SK-MEL-5 (cell line): ENCODE measurements around the gene TSPAN14. TPM values are rescaled to one million over a fixed set of nuclear protein-coding genes. Genes with fewer than 3 reads are reported as not detected.

Experiments
- DNase-seq: peaks from one replicate; pipeline ENCODE4 v3.0.0-alpha.2; 2016; ENCODE audit warnings: low read depth, low spot score
- in situ Hi-C: cut with HindIII; loops from 2 replicates; pipeline ENCODE4 v1.10.0; 2016; ENCODE audit warnings: low sequenced_read_pairs, high pct_unique_total_duplicates, low pct_unique_long_range_greater_than_20kb
- total RNA-seq: library from RNA; depleted of rRNA; stranded (reverse); fragments of >200 nt; shearing (Covaris generic); gene quantifications from 2 replicates; pipeline ENCODE4 v1.2.3, GENCODE V29; 2014; rRNA removed

TSPAN14 gene
- total RNA-seq, 1 experiment from 2014 or later: 43.7 TPM

DNA sequence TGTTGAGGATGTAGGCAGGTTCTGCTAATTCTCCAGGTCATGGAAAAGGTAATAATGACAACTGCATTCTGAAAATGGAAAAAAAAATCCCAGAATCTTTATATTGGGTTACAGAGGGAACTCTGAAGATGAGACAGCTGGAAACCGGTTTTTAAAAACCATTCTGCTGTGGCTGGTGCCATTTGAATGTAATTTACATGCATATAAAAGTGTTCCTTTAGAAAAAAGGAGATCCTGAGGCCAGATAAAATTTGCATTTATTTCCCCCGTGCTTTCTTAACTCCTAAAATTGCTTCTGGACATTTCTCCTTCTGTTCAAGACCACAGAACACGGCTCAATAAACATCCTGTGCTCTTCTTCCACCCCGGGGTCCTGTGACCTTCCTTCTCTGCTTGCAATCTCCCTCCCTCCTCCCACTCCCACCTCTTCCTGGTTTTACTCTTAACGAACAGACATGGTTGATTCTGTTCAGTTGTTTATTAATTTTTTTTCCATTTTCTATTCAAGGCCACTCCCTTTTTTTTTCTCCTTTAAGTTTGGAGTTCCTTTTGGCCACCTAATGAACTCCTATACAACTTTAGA is 125.2 kb downstream of the TSPAN14 start:
- DNase-seq: no peak
- in situ Hi-C loops: no loop called here

DNA sequence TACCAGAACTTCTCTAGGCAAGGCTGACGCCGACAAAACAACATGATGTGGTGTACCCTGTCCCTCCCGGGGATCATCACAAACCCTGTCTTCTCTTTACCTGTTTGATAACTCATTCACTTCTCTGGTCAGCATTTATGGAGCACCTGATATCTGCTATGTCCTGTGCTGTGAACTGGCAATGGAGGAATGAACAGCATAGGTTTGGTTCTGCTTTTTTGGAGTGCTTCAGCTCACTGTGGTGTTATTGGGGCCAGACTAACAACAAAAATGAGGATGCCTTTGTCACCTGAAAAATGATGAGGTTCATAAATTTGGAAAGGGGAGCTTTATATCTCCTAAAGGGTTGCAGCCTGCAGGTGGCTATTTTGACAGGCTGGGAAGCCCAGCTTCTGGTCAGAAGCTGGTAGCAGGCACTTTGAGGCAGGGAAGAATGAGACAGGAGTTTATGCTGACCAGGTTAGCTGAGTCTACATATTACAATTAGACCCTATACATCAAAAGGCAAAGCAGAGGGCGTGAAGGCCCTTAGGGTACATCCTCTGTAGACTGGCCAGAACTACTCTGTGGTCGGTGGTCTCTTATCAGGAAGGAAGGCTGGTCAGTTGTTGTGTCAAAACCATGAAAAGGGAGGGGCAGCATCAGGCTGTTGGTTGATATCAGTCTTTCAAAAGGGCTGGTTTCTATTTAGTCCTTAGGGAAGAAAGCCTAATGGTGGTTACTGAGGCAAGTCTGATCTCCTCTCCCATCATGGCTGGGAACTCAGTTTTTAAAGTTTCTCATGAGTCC is 125.9 kb downstream of the TSPAN14 start:
- in situ Hi-C loops: no loop called here
- no peak for DNase-seq

DNA sequence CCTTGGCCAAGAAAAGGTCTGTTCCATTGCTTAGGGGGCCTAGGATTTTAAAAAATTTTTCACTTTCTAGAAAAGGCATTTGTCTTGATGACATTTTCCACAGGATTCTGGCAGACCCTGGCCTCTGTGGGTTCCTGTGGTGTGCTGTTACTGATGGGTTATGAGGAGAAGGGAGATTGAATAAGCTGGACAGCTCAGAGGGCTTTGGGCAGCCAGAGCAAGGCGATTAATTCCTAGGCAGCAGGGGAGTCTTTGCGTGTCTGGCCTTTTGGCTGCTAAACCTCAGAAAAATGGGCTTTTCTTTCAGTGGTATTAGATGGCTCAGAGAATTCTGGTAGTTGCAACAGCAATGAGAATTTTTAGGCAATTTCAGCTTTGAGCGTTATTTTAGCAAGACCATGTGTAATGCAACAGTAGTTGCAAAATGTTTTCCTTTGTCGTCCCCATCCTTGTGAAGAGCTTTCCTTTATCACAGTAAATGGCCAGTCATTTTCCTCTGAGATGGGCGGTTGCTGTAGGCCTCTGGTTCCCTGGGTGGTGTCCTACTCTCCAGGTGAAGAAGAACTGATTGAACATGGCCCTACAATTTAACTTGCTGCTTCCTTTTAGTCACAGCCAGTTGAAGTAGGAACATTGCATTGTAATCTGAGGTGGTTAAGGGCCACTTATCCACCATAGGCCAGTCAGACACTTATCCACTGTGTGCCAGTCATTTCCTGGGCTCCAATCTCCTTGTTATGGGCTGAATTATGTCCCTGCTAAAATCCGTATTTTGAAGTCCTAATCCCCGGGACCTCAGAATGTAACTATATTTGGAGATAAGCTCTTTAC is 126.7 kb downstream of the TSPAN14 start:
- no peak for DNase-seq
- in situ Hi-C loops: no loop called here

- in situ Hi-C loops: no loop called here
Measured at GRCh38 chr10:80581469-80581835, 127.3 kb downstream of the TSPAN14 start.

GRCh38 chr10:80582286-80582960 is 128.3 kb downstream of the TSPAN14 start:
- no peak for DNase-seq
- in situ Hi-C loops: no loop called here

More at GRCh38 chr10:80581469-80581835, 127.3 kb downstream of the TSPAN14 start:
- DNase-seq: no peak

Other genes with a start within 250 kb of the TSPAN14 start
- 64.2 and 66.3 TPM in 2 replicates for gene ANXA11, start 248.8 kb upstream of the TSPAN14 start, total RNA-seq
- 63.7 and 63.8 TPM in 2 replicates for gene MAT1A, start 164.7 kb upstream of the TSPAN14 start, total RNA-seq
- gene DYDC1, start 97.6 kb upstream of the TSPAN14 start, total RNA-seq: not detected in 2 replicates
- 0.16 and 0.24 TPM in 2 replicates for gene DYDC2, start 97.5 kb upstream of the TSPAN14 start, total RNA-seq
- 113 and 122 TPM in 2 replicates for gene PRXL2A, start 45.8 kb upstream of the TSPAN14 start, total RNA-seq
- 0.11 and 0.13 TPM in 2 replicates for gene SH2D4B, start 83.6 kb downstream of the TSPAN14 start, total RNA-seq